HG03575 (cell line): Measurements from ENCODE around the gene THSD7B.
"Not testable (repeated sequence)": the region's sequence is repeated elsewhere in the genome, so short reads cannot be mapped to it uniquely, and the experiment has no call there.

Source experiments
- ATAC-seq: cut with Tn5 transposase; IDR thresholded peaks from one replicate; pipeline ENCODE4 v1.9.1; 2021; ENCODE audit not compliant: unreplicated experiment, insufficient number of reproducible peaks, low FRiP score; ENCODE audit errors: extremely low read depth

THSD7B gene

GRCh38 chr2:136920652-136921333, 155.4 kb downstream of the THSD7B start:
- ATAC-seq: no peak

GRCh38 chr2:136927156-136927555, 161.8 kb downstream of the THSD7B start:
- no peak for ATAC-seq

- no peak for ATAC-seq
These were observed 164.2 kb downstream of the THSD7B start for GRCh38 chr2:136929531-136929930.

DNA sequence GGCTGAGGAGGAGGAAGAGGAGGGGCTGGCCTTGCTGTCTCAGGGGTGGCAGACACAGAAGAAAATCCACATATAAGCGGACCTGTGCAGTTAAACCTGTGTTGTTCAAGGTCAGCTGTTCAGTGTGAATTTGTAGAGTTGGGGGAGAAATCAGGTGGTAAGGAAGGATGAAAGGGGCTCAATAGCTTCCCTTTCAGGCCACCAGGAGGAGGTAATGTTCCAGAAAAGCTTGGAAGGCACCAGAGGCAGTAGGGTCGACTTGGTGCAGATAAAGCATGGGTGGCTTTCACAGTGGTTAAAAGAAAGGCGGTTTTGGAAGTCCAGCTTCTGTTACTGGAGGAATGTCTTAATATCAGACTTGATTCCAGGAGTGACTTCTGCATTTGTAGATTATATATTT, 167.4 kb downstream of the THSD7B start:
- no peak for ATAC-seq

GRCh38 chr2:136935119-136935518, 169.8 kb downstream of the THSD7B start:
- no peak for ATAC-seq

DNA sequence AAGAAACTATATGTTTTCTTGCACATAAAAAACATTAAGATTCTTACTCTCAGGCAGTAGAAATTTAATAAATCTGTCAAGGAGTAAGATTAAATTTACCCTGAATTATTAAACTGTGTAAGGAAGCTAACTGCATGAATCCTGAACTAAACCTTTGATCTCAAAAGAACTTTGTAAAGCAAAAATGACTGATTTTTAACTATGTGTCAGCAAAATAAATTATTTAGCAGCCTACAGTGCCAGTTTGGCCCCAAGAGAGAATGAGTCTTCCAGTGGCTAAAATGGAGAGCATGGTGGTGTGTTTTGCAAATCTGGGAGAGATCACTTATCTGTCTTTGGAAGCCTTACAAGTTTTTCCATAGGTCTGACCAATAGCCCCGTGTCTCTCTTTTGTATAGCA, 190.7 kb downstream of the THSD7B start:
- ATAC-seq: no peak

DNA sequence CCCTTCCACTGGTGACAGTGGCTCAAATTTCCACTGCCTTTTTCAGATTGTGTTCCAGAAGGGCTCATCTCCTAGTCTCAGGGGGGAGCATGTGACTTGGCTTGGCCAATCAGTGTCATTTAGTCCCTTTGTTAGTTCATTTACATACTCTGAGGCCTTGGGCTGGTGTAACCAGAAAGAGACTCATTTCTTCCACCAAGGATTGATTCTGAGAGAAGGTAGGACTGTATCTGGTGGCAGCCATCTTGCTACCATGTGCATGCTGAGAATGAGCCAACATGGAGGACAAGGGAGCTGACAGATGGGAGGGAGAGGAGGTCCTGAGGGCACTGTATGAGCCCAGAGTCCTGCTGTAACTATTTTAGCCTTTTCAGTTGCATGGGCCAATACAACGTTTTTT, 191.7 kb downstream of the THSD7B start:
- no peak for ATAC-seq

GRCh38 chr2:136962105-136962725, 196.9 kb downstream of the THSD7B start:
- no peak for ATAC-seq

- no peak for ATAC-seq
These were observed 201.1 kb downstream of the THSD7B start for GRCh38 chr2:136966485-136966884.

DNA sequence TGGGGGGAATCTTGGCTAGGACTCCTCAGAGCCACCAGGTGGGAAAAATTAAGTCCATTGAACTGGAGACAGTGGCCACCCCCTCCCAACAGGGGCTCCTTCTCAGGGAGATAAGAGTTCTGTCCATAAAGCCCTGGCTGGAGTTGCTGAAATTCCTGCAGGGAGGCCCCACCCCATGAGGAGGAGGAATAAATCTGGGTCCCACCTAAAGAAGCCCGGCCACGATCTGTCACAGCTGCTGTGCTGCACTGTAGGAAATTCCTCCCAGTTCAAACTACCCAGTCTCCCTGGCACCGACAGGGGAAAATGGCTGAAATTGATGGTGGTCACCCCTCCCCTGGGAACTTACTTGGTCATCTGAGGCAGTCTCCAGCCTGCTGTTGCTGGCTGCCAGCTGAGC, 215.0 kb downstream of the THSD7B start:
- ATAC-seq: no peak

GRCh38 chr2:136981689-136982088, 216.3 kb downstream of the THSD7B start:
- ATAC-seq: not testable (repeated sequence)

- ATAC-seq: no peak
These were observed 219.7 kb downstream of the THSD7B start for GRCh38 chr2:136985044-136985443.

DNA sequence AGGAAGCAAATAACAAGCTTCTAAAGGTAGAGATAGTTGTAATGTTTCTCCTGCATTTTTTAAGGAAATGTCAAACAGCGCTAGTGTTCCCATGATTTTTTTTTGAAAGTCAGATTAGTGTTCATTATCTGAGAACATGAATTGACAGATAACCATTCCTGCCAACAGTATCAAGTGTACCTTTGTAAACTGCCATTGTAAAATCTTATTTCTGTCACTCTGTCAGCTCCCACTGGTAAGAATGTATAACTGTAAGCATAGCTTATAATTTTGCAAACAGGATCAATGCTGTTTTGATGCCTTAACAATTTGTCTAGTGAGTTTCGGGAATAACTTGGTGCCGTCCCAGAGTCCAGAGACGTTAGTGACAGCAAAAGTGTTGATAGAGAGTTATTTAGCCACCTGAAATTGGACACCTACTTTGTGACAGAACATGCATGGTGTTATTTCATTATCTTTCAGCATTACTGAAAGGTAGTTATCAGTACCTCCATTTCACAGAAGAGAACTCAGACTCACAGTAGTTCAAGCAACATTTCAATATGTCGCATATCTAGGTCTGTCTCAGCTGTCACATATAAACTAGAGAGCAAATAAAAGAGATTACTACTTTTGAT, 221.4 kb downstream of the THSD7B start:
- ATAC-seq: no peak

DNA sequence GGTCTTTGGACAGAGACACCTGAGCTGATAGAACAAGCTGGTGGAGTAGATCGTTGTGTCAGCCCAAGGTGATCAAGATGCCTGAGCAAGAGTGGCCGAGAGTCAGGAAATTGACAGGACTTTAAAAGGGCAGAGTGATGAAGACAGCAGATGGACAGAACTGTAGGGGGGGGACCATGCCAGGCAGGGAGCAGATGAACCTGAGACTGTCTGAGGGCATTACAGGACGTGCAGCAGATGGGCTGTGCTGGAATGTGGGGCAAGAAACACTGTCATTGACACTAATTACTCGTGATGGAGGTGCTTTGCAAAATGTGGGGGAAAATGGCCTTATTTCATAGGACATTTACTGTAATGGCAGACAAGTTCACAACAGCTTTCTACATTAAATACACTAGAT, 225.0 kb downstream of the THSD7B start:
- no peak for ATAC-seq

- ATAC-seq: no peak
These were observed 229.4 kb downstream of the THSD7B start for GRCh38 chr2:136994793-136995192.

GRCh38 chr2:136997557-136997956, 232.2 kb downstream of the THSD7B start:
- ATAC-seq: no peak

GRCh38 chr2:137000811-137001210, 235.5 kb downstream of the THSD7B start:
- no peak for ATAC-seq

DNA sequence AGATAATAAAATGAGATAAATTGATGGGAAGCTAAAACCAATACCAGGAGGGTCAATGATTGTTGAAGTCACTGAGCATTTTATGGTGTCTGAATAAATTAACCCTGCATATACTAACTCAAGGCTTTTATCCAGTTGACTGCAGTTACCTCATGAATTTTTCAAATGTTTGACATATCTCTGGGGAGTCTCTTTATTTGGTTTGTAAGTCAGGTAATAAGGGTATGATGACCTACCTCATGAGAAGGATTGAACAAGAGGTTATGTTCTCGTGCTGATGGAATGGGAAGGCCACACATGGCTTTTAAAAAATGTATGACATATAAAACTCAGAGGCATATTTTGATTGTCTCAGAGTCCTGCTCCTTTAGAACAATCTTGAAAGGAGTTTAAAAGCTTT, 237.6 kb downstream of the THSD7B start:
- ATAC-seq: no peak

DNA sequence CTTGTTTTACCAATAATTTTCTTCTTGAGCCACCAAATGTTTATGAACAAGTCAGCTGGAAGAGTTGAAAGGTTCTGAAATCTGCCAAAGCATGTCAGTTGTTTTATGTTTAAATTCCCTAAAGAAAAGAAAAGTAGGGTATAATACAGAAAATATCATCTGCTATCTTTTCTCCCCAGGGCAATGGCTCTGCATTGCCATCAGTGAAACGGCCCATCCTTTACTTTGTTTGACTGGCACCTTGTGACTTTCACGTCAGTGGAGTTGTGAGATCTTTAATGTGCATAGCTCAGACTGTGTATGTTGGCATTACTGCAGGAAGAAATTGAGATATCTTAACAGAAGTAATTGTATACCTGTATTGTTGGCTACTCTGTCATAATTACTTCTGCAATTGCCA, 239.9 kb downstream of the THSD7B start:
- ATAC-seq: no peak

DNA sequence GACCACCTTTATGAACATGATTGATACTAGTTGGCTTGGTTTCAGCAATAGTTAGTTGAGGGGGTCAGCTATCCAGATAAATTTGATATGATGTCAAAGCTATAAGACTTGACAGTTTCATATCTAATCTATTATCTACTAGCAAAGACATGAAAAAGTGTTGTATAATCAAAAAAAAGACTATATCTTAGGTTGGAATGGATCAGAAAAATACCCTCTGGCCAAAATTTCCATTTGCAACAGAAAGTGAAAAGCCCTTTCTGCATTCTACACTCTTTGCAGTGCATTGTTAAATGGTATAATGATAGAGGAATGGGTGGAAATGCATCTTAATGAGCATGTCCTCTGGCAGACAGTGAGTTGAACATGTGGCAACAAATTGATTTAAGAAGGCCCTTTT, 242.6 kb downstream of the THSD7B start:
- ATAC-seq: no peak
